Muscle layer of duodenum (tissue), 2 donors: ENCODE data around the gene OR13C3.

Experiments
- H3K27ac ChIP-seq: one replicate; pipeline ENCODE4 v1.7.0; 2013; ENCODE audit warnings: mild to moderate bottlenecking, low read length
- H3K27me3 ChIP-seq: one replicate; pipeline ENCODE4 v1.7.0; 2013; ENCODE audit warnings: low read depth, mild to moderate bottlenecking, control low read depth, low read length
- H3K36me3 ChIP-seq, 2 donors: one replicate each; pipeline ENCODE4 v1.7.0; 2013; ENCODE audit warnings: low read length in 2 of 2, control low read depth in 1 of 2, mild to moderate bottlenecking in 1 of 2; ENCODE audit not compliant: insufficient read depth in 2 of 2, control insufficient read depth in 1 of 2
- H3K4me1 ChIP-seq, 2 donors: one replicate each; pipeline ENCODE4 v1.7.0; 2013; ENCODE audit warnings: low read length in 2 of 2, mild to moderate bottlenecking in 2 of 2, control low read depth in 1 of 2, moderate library complexity in 1 of 2; ENCODE audit not compliant: insufficient read depth in 2 of 2, control insufficient read depth in 1 of 2
- H3K4me3 ChIP-seq, 2 donors: one replicate each; pipeline ENCODE4 v1.7.0; 2013; ENCODE audit warnings: low read length in 2 of 2, low read depth in 1 of 2, mild to moderate bottlenecking in 1 of 2
- H3K9me3 ChIP-seq, 2 donors: one replicate each; pipeline ENCODE4 v1.7.0; 2013; ENCODE audit warnings: low read length in 2 of 2, control low read depth in 1 of 2, mild to moderate bottlenecking in 1 of 2; ENCODE audit not compliant: control insufficient read depth in 1 of 2
- donor health status: healthy.

OR13C3 gene

GRCh38 chr9:104536756-104537155 is at the start of gene OR13C3:
Gene OR13C3, minus strand, starts transcription at chr9:104536856. Its CDS starts 133 bp downstream, at chr9:104536723.
- H3K4me3 ChIP-seq = no peak within 1 kb of the TSS
- H3K27me3 ChIP-seq = no peaks in the 10 kb centered on the region
- H3K4me1 ChIP-seq = no peaks in the 10 kb centered on the region
- H3K9me3 ChIP-seq = no peaks in the 10 kb centered on the region
- no peak within 1 kb of the TSS for H3K27ac ChIP-seq
- no peaks in the 10 kb centered on the region for H3K36me3 ChIP-seq

GRCh38 chr9:104580562-104580961 is 43.9 kb upstream of the OR13C3 start:
- Histone ChIP-seq H3K36me3 (no peaks in the 10 kb centered on the region), H3K27ac (no peak overlapping the region), H3K9me3 (no peaks in the 10 kb centered on the region), H3K4me1 (no peaks in the 10 kb centered on the region), H3K27me3 (no peaks in the 10 kb centered on the region), H3K4me3 (no peak overlapping the region)

GRCh38 chr9:104577263-104577662 is 40.6 kb upstream of the OR13C3 start:
- H3K4me3 ChIP-seq = no peak overlapping the region
- H3K36me3 ChIP-seq = no peaks in the 10 kb centered on the region
- no peaks in the 10 kb centered on the region for H3K27me3 ChIP-seq
- no peak overlapping the region for H3K27ac ChIP-seq
- peaks cover 3% of the 10 kb centered on the region in 2 donors for H3K9me3 ChIP-seq
- no peaks in the 10 kb centered on the region for H3K4me1 ChIP-seq

- H3K27ac ChIP-seq = no peak overlapping the region
Observed at GRCh38 chr9:104575456-104575855, 38.8 kb upstream of the OR13C3 start.

DNA sequence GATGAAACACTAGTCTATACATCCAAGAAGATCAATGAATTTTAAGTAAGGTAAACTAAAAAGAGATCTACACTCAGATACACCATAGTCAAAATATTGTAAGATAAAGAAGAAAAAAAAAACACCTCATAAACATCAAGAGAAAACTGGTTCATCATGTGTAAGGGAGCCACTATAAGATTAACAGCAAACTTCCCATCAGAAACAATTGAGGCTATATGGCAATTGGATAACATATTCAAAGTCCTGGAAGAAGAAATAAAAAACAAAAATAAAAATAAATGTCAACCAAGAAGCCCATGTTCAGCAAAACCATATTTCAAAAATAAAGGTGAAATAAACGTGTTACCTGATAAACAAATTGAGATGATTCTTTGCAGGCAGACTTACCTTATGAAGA is 36.0 kb upstream of the OR13C3 start:
- Histone ChIP-seq H3K36me3 (no peaks in the 10 kb centered on the region), H3K4me3 (no peak overlapping the region), H3K4me1 (no peaks in the 10 kb centered on the region), H3K9me3 (peaks cover 3 to 9% of the 10 kb centered on the region in 2 donors), H3K27me3 (no peaks in the 10 kb centered on the region), H3K27ac (no peak overlapping the region)

More at GRCh38 chr9:104575456-104575855, 38.8 kb upstream of the OR13C3 start:
- no peak overlapping the region for H3K4me3 ChIP-seq
- no peaks in the 10 kb centered on the region for H3K4me1 ChIP-seq
- H3K36me3 ChIP-seq = no peaks in the 10 kb centered on the region
- H3K27me3 ChIP-seq = no peaks in the 10 kb centered on the region
- H3K9me3 ChIP-seq = peaks cover 3 to 9% of the 10 kb centered on the region in 2 donors

- no peak within 1 kb of the TSS for H3K27ac ChIP-seq
- H3K27me3 ChIP-seq = no peaks in the 10 kb centered on the region
- no peaks in the 10 kb centered on the region for H3K36me3 ChIP-seq
- H3K4me1 ChIP-seq = no peaks in the 10 kb centered on the region
- no peak within 1 kb of the TSS for H3K4me3 ChIP-seq
- peaks cover 3 to 9% of the 10 kb centered on the region in 2 donors for H3K9me3 ChIP-seq
Observed at GRCh38 chr9:104568868-104569267, 32.2 kb upstream of the OR13C3 start, which contains the start of gene OR13C8. Gene OR13C8, plus strand, starts transcription at chr9:104569168. Its CDS starts 0 bp downstream, at chr9:104569168.

DNA sequence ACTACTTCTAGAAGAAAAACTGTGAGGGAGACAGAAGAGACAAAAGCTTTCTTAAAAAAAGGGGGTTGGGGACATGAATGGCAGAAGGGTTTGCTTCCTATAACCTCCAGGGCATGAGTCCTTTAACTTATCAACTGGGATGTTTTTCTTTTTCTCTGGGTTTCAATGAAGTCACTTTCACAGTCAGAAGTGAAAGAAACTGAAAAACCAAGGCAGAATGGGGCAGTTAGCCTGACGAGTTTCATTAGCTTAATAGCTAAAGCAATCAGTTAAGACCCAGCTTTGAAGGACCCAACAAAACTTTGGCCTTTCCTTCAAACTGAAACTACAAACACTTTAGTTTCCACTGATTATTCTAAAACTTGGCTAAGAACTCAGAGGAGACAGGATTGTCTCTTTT is 27.7 kb upstream of the OR13C3 start:
- H3K27me3 ChIP-seq = no peaks in the 10 kb centered on the region
- H3K36me3 ChIP-seq = no peaks in the 10 kb centered on the region
- H3K27ac ChIP-seq = no peak overlapping the region
- H3K4me1 ChIP-seq = no peaks in the 10 kb centered on the region
- H3K9me3 ChIP-seq = peaks cover 0 to under 1% of the 10 kb centered on the region in 2 donors
- H3K4me3 ChIP-seq = no peak overlapping the region

DNA sequence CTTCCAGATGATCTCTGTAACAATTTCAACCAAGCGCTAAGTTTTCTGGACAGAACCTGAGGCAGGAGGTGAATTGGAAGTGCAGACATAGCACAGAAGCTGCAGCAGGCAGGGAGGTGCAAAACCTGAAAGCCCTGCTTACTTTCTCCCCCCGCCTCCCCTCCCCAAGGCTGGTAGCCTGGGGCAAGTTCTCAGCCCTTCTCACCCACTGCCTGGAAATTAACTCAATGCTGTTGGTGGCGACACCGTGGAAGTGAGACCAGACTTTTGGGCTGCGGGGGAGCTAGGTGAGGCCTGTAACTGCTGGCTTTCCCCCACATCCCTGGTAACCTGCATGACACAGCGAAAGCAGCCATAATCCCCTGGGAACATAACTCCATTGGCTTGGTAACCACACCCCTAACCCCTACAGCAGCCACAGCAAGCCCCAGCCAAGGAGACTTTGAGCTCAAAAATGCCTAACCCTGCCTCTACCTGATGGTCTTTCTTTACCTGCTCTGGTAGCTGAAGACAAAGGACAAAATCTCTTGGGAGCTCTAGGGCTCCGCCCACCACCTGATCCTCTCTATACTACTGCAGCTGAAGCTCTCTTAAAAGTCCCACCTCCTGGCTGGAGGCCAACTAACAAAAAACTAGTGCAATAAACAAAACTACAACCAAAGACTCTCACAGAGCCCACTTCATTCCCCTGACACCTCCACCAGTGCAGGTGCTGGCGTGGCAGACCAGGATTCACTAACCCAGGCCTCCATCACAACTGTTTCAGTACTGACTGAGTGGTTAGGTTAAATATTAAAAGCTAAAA is 20.4 kb upstream of the OR13C3 start:
- H3K9me3 ChIP-seq = peaks cover 0 to 6% of the 10 kb centered on the region in 2 donors
- H3K36me3 ChIP-seq = no peaks in the 10 kb centered on the region
- H3K4me1 ChIP-seq = no peaks in the 10 kb centered on the region
- H3K4me3 ChIP-seq = no peak overlapping the region
- H3K27ac ChIP-seq = no peak overlapping the region
- H3K27me3 ChIP-seq = no peaks in the 10 kb centered on the region

DNA sequence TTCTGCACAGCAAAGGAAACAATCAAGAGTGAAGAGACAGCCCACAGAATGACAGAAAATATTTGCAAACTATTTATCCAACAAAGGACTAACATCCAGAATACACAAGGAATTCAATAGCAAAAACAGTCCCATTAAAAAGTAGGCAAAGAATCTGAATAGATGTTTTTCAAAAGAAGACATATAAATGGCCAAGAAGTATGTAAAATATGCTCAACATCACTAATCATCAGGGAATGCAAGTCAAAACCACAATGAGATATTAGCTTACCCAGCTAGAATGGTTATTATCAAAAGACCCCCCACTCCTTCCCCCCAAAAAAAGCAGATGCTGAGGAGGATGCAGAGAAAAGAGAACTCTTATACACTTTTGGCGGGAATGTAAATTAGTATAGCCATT is 18.9 kb upstream of the OR13C3 start:
- no peak overlapping the region for H3K27ac ChIP-seq

GRCh38 chr9:104553261-104553660 is 16.6 kb upstream of the OR13C3 start:
- Histone ChIP-seq H3K4me3 (no peak overlapping the region), H3K27ac (no peak overlapping the region), H3K36me3 (no peaks in the 10 kb centered on the region), H3K9me3 (peaks cover 0 to 4% of the 10 kb centered on the region in 2 donors), H3K4me1 (no peaks in the 10 kb centered on the region), H3K27me3 (no peaks in the 10 kb centered on the region)

More for the DNA sequence above, 18.9 kb upstream of the OR13C3 start:
- H3K36me3 ChIP-seq = no peaks in the 10 kb centered on the region
- peaks cover 0 to 6% of the 10 kb centered on the region in 2 donors for H3K9me3 ChIP-seq
- no peaks in the 10 kb centered on the region for H3K4me1 ChIP-seq
- no peaks in the 10 kb centered on the region for H3K27me3 ChIP-seq
- H3K4me3 ChIP-seq = no peak overlapping the region

DNA sequence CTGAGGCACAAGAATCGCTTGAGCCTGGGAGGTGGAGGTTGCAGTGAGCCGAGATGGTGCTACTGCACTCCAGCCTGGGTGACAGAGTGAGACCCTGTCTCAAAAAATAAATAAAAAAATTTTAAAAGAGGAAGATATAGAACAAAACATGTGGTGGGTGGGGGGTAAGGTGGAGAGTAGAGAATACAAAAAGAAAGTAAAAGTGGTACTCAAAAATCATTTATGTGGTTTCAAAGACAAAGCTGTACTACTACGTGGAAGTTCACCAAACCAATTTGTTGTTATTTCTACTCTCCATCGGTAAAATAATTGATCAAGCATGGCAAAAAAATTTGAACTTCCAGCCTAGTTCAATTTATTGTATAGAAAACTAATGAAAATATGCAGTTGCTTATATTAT is 8.0 kb upstream of the OR13C3 start:
- no peaks in the 10 kb centered on the region for H3K36me3 ChIP-seq
- H3K27ac ChIP-seq = no peak overlapping the region
- H3K4me3 ChIP-seq = no peak overlapping the region
- H3K4me1 ChIP-seq = no peaks in the 10 kb centered on the region
- H3K9me3 ChIP-seq = no peaks in the 10 kb centered on the region
- no peaks in the 10 kb centered on the region for H3K27me3 ChIP-seq

DNA sequence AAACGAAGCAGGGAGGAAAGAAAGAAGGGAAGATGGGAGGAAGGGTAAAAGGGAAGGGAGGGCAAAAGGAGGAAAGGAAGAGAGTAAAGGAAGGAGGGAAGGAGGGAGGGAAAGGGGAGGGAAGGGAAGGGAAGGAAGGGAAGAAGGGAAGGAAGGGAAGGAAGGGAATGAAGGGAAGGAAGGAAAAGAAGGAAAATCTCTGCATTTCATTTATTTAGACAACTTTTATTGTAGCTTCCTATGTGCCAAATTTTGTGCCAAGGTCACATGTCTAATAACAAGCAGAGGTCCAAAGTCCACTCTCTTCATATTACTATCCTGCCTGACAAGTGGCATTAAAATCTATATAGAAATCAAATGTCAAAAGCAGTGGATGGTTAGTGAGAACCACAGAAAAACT is 2.6 kb upstream of the OR13C3 start:
- no peaks in the 10 kb centered on the region for H3K27me3 ChIP-seq
- H3K36me3 ChIP-seq = no peaks in the 10 kb centered on the region
- no peak overlapping the region for H3K4me3 ChIP-seq

More for the DNA sequence above, 2.6 kb upstream of the OR13C3 start:
- no peaks in the 10 kb centered on the region for H3K4me1 ChIP-seq
- no peaks in the 10 kb centered on the region for H3K9me3 ChIP-seq
- H3K27ac ChIP-seq = no peak overlapping the region
